UCSD-AML1 (cell line): ENCODE measurements around the gene TMEM119.
A peak's percentile ranks its signal among the peaks of the same experiment; 100 is the strongest.

Experiments used
- DNase-seq: peaks from one replicate; lab custom pipeline; 2025; ENCODE audit not compliant: unreplicated experiment; lab: John Stamatoyannopoulos, UW

Gene TMEM119

DNA sequence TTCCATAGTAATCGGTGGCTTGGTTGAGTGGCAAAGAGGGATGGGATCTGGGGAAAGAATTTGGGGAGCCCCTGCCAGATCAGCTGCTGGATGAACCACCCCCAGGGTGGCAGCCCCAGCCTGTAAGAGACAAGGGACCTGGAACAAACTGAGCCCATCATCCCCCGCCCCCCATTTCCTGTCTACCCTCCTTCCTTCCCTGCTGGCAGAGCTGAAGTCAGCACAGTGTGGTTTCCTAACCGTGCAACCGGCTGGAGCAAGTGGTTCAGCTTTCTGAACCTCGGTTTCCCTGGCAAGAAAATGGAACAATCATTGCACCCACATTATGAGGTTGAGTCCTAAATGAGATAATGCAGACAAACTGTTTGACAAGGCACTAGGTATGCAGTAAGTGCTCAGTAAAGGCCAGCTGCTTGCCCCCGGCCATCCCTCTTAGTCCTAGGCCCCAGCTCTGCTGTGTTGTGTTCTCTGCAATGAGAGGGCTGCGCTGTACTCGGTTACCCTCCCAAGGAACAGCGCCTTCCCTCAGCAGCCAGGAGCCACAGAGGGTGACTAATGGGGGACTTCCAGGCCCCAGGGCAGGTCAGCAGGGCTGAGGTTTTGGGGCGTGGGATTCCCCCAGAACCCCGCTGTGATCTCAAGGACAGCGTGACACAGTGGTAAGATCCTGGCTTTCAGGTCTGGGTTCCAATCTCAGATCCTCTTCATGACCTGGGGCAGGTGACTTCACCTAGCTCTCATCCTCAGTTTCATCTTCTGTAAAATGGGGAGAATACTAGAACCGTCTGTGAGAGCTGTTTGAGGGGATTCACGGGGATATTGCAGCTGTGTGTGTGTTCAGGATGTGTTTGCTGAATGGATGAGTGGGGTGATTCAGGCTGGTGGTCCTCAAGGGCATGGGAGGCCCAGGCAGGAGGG lies 19.3 kb upstream of the TMEM119 start:
- DNase-seq: peak; percentile 63

DNA sequence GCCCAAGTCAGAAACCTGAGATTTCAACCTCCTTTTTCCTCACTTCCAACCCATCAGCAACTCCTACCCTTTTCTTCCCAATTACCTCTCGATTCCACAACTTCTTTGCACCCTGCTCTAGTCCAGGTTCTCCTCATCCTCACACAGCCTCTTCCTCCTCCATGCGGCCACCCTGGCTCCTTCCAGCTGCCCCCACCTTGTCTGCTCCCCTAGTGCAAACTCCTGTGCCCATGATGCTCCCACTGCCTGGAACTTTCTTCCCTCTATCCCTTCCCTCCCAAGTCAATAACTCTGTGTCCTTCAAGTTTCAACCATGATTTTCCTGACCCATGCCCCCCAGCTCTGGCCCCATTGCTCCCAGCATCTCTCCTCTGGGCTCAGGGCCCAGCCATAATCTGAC lies 18.5 kb upstream of the TMEM119 start:
- no peak for DNase-seq

DNA sequence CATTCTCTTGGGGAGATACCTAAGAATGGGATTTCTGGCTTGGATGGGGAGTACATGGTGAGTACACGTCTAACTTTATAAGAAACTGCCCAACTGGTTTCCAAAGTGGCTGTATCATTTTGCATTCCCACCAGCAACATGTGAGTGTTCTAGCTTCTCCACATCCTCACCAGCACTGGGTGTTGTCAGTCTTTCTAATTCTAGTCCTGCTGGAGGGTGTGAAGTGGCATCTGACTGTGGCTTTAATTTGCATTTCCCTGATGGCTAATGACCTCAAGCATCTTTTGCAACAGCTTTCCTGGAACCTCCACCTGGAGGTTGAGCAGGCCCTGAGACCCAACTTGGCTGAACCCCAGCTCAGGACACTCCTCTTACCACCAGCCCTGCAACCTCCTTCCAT lies 18.0 kb upstream of the TMEM119 start:
- no peak for DNase-seq

DNA sequence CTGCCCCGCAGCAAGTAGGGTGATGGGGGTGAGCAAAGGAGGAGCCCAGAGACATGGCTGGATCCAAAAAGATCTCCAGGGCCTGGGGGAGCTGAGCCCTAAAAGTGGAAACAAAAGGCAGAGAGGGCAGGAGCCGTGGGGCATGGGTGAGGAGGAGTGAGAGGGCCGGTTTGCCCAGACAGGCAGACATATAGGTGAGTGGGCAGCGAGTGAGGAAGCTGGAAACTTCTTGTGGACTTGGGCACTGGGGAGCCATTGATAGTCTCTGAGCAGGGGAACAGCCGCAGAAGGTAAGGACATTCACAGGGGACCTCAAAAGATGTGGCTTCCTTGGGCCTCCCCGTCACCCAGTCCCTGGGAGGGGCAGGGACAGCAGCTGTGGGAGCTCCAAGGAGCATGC lies 16.8 kb upstream of the TMEM119 start:
- DNase-seq: no peak

DNA sequence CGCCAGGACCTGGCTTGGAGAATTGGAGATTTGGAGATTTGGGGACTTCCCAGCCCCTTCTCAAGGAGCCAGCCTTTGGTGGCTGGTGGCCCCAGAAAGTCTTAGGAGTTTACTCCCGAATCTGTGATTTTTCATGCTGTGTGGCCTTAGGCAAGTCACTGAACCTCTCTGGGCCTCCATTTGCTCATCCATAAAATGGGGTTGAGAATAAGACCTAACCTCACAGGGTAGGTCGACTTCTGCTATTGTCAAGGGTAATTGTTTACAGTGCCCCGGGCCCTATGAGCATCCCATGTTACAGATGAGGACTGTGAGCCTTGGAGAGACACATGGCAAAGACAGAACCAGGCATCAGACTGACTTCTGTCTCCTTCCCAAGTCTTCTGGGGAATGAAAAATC lies 16.2 kb upstream of the TMEM119 start:
- no peak for DNase-seq

DNA sequence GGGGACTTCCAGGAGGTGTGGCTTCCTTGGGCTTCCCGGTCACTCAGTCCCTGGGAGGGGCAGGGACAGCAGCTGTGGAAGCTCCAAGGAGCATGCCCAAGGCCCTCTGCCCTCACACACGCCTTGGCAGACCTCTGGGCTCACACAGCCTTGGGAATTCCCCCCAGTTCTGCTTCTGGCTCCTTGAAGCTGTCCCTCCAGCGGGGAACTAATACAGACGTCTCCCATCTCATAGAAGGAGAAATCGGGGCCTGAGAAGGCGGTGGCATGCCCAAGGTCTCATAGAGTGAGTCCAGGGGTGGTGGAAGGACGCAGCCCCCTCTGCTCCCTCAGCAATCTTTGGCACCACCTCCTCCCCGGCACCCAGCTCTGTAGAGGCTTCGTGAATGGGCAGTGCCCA lies 15.7 kb upstream of the TMEM119 start:
- DNase-seq: no peak

DNA sequence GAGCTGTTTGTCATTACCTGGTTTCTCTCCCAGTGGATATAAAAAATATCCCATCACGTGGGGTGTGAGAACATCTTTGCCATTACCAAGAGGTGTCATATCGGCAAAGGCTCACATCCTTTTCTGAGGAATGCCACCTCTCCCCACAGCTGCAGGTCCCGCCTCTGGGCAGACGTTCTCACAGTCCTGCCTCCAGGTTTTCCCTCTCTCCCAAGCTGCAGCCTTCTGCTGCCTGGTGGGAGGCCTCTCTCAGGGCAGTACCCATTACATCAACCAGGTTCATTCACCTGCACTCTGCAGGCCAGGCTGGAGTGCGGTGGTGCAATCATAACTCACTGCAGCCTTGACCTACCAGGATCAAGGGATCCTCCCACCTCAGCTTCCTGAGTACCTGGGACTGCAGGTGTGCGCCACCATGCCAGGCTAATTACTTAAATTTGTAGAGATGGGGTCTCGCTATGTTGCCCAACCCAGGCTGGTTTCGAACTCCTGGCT lies 15.0 kb upstream of the TMEM119 start:
- no peak for DNase-seq

DNA sequence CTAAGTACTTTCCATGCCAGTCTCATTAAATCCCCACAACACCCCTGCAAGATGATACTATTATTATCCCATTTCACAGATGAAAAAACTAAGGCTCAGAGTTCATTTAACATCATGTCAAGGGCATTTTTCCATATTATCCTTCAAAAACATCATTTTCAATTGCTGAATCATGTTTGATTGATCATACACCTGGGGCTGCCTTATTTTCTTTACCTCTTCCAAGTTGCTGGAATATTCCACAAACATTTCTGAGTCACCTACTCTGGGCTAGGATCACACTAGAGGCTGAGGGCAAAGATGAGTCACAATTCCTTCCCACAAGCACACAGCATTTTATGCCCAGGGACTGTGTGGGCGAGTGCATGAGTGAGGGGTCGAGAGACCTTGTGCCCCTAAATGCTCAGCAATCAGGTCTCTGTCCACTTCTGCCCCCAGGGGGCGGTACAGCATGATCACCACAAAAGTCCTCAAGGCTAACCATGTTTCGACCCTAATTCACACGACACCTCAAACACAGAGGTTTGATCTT lies 14.1 kb upstream of the TMEM119 start:
- DNase-seq: peak; percentile 54

DNA sequence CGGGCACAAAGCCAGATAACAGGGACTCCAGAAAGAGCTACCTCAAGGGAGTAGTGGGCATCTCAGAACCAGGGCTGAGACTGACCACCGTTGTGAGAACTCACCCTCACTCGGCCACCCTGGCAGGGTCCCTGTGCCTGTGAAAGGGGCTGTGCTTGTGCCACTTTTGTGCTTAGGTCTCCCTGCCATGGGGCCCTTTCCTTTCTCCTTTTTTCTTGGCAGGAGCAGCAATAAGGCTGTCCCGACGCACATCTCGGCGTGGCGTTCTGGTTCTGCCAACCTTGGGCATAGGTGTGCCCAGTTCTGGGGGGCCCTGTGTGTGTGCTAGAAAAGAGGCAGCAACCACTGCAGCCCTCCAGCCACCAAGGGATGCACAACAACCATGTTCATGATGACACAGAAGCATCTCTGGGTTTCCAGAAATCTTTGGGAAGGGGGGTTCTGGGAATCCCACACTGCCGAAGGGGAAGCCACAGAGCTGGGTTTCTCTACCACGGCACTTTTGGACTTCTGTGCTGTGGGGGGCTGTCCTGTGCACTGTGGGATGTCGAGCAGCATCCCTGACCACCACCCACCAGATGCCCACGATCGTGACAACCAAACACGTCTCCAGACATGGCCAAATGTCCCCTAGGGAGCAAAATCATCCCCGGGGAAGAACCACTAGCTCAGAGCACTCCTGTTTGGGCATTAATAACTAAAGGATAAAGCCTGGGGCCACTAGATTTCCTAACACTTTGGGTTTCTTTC lies 13.1 kb upstream of the TMEM119 start:
- no peak for DNase-seq

DNA sequence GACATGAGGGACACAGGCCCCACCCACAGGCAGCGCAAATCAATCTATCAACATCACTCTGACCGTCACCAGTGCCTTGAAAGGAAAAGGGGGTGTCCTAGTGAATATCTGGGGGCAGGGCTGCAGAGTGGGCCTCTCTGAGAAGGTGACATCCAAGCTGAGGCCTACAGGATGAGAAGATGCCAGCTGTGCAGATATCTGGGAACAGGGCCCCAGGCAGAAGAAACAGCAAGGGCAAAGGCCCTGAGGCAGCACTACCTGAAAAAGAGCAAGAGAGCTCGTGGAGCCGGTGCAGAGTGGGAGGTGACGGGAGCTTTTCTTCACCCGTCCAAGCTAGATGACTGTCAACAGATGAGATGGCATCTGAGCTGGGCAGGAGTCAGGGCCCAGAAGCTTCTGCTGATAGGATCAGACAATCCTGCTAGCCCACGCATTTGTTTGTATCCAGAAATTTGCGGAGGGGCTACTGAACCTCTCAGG lies 12.5 kb upstream of the TMEM119 start:
- no peak for DNase-seq

DNA sequence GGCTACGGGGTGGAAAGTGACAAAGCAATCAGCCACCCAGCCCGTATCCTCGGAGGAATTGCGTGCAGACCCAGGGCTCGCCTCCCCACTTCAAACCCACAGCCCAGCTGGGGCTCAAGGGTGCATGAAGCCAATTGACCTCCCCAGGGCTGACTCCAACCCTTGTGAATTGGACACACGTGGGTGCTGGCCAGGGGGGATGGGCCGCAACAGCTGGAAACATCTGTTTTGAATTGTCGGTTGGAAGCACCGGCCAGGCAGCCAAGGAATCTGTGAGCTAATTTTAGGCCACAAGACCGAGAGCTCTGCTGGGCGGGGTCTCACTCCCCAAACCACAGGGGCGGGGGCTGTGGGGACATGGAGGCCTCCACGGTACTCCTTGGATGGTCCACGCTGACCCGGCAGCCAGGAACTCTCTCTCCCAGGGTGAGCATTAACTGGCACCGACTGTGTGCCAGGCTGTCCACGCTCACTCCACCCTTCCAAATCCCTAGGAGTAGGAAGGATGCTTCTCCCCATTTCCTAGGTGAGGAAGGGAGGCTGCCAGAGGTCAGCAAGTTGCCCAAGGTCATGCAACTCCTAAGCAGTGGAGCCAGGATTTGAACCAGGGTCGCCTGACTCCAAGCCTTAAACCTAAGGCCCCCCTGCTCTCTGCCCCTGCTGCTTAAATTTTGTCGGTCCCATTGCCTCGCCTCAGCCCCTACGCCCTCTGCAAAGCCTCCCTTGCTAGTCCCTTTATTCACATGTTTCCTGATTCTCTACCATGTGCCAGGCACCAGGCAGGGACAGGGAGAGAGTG lies 11.9 kb upstream of the TMEM119 start:
- peak; percentile 70 for DNase-seq

DNA sequence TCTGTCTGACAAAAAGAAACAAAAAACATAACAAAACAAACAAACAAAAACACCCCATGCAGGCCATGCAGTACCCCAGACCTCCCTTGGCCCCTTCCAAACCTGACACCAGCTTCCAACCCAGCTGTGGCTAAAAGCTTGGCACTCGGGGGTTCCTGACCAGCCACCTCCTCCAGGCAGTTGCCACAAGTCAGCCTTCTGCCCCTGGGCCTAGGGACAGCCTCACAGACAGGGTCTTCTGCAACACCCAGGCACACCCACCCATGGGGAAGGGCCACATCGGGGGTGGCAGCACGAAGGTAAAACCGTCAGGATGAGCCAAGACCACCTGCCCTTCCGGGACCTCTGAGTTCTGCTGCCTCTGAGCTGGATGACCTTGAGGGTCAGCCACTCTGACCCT lies 10.7 kb upstream of the TMEM119 start:
- DNase-seq: no peak

DNA sequence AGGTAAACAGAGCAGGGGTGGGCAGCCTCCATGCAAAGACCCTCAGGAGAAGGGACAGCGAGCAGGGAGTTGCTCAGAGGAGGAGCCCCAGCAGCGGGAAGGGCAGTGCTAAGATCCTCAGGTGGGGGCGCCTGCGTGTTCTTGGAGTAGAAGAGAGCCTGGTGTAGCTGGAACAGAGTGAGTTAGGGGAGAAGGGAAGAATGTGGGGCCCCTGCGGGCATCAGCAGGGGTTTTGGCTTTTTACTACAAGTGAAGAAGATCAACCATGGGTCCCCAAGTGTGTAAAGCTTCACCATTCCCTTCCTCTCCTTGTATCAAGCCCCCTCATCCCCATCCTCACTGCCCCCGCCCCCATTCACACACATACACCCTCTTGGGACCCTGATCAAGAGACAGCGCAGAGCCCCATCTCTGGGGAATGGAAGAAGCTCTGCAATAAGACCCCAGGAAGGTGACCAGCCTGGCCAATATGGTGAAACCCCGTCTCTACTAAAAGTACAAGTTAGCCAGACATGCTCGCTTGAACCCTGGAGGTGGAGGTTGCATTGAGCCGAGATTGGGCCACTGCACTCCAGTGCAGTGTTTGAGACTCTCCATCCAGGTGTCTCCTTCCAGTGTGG lies 10.2 kb upstream of the TMEM119 start:
- no peak for DNase-seq

DNA sequence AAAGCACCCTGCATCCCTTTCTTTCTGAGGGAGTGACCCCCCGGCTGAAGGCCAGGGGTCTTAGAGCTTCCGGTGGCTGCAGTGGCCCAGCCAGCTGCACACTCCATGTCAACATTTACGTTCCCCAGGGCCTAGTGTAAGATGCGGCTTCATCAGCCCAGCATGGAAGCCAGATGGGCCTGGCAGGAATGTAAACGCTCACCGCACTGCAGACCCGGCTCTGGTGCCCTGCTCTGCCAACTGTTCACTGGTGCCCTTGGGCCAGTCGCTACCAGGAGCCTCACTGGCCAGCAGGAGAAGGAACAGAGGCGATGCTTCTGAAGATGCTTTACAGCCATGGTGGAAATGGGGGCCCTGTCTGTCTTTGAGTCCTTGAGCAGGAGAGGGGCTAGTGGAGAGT lies 8.6 kb upstream of the TMEM119 start:
- DNase-seq: no peak

DNA sequence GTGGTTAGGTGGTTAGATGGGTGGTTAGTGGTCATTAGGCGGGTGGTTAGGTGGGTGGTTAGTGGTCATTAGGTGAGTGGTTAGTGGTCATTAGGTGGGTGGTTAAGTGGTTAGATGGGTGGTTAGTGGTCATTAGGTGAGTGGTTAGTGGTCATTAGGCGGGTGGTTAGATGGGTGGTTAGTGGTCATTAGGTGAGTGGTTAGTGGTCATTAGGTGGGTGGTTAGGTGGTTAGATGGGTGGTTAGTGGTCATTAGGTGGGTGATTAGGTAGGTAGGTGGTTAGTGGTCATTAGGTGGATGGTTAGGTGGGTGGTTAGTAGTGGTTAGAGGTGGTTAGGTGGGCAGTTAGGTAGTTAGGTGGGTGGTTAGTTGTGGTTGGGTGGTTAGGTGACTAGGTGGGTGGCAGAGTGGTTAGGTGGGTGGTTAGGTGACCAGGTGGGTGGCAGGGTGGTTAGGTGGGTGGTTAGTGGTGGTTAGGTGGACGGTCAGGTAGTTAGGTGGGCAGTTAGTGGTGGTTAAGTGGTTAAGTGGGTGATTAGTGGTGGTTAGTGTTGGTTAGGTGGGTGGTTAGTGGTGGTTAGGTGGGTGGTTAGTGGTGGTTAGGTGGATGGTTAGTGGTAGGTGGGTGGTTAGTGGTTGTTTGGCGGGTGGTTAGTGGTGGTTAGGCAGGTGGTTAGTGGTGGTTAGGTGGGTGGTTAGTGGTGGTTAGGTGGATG lies 8.0 kb upstream of the TMEM119 start:
- no peak for DNase-seq

DNA sequence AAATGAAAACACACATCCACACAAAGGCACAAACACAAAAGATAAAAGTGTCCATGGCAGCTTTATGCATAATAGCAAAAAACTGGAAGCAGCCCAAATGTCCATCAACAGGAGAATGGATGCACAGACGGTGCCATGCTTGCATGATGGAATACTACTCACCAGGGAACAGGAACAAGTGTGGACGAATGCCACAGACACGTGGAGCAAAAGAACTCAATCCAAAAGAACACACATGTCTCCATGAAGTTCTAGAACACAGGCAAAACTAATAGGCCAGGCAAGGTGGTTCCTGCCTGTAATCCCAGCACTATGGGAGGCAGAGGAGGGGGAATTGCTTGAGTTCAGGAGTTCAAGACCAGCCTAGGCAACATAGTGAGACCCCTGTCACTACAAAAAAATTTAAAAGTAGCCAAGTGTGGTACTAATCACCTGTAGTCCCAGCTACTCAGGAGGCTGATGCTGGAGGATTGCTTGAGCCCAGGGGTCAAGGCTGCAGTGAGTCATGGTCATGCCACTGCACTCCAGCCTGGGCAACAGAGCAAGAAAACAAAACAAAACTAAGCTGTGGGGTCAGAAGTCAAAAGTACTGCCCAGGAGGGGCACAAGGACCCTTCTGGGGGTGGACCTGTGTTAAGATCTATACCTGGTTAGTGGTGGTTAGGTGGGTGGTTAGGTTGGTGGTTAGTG lies 7.3 kb upstream of the TMEM119 start:
- DNase-seq: no peak

DNA sequence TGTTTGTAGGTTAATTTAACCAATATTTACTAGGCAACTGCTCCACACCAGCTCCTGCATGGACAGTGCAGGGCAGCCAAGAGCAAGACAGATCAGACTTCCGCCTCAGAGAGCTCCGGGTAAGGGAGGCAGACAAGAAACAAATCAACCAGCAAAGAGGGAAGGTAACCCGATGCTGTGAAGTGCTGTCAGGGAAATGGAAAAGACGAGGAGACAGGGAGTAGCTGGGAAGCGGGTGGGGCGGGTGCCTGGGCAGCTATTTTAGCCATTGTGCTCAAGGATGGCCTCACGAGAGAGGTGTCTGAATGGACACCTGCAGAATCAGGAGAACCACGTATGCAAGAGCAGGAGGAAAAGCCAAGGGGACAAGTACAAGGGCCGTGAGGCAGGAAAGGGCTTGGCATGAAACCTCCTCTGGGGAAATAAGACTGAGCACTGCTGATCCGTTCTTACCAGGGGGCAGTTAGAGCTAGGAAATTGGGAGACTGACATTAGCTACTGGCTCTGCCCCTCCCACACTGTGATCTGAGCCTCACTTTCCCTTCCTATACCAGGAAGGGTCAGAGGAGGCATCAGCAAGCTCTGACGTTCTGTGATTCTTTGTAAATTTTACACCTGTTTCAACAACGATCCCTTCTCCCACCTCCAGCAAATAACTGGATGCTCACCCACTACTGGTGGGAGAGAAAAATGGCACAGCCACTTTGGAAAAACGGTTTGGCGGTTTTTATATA lies 6.5 kb upstream of the TMEM119 start:
- DNase-seq: no peak

DNA sequence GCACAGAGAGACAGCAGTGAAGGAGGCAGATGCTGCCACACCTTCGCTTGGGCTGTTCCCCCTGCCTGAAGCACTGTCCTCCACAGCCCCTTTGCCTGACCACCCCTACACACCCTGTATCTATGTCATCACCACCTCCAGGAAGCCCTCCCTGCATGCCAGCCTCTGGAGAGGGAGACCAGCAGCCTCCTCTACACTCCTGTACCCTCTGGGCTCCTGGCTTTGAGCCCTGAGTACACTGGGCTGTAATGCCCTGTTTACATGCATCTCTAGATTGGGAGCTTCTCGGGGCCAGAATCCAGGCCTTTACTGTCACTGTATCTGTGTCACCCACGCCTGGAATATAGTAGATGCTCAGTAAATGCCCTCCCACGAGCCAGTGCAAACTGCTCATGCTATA lies 5.9 kb upstream of the TMEM119 start:
- no peak for DNase-seq
